Stomach (tissue), 4 donors: Measurements from ENCODE around the gene DNAJC6.

Experiments used
- CTCF ChIP-seq, 7 experiments: fragments of 450-650 bp in 4 of 7; fragments of 200-600 bp in 3 of 7; sonication (generic) in 3 of 7; IDR thresholded peaks; one replicate each; pipeline ENCODE4 v1.5.1; 2016 to 2019; ENCODE audit warnings: antibody characterized with exemption in 7 of 7, control low read depth in 2 of 7, mild to moderate bottlenecking in 1 of 7
- EP300 ChIP-seq: sonication (generic); formaldehyde crosslinking; IDR thresholded peaks from one replicate; pipeline ENCODE4 v1.6.1; 2017; ENCODE audit warnings: antibody characterized with exemption
- POLR2A ChIP-seq, 4 donors: fragments of 450-650 bp; IDR thresholded peaks; one replicate each; pipeline ENCODE4 v1.6.1; 2016; ENCODE audit warnings: antibody characterized with exemption in 4 of 4, control low read depth in 2 of 4, mild to moderate bottlenecking in 1 of 4, moderate library complexity in 1 of 4

- TF ChIP-seq CTCF (IDR thresholded peaks at IDR 0.05) (no peak), POLR2A (IDR thresholded peaks at IDR 0.05) (no peak), EP300 (no peak)
Measured at GRCh38 chr1:65418522-65419185, 109.3 kb downstream of the DNAJC6 start.
